T-helper 2 cell (primary cell): ENCODE results near the gene SRD5A3.
A peak's percentile ranks its signal among the peaks of the same experiment; 100 is the strongest.

ENCODE experiments used
- DNase-seq, 5 experiments: peaks; one replicate each; pipeline versions ENCODE4 v3.0.0 to v3.0.0-alpha.2; 2012 to 2022
- total RNA-seq, 2 donors: gene quantifications; one replicate each; lab custom pipeline; 2026; lab: John Stamatoyannopoulos, UW

SRD5A3 gene
- total RNA-seq = 0.94 to 1.1 reads per million in 2 donors

GRCh38 chr4:55345980-55346850 is at the start of gene SRD5A3:
TSS of gene SRD5A3 (plus strand) at chr4:55346242. CDS start at chr4:55346337, 95 bp downstream.
- peak; percentile 60 to 80 (median 68) for DNase-seq

GRCh38 chr4:55297346-55297745 is 48.7 kb upstream of the SRD5A3 start:
- no peak for DNase-seq

DNA sequence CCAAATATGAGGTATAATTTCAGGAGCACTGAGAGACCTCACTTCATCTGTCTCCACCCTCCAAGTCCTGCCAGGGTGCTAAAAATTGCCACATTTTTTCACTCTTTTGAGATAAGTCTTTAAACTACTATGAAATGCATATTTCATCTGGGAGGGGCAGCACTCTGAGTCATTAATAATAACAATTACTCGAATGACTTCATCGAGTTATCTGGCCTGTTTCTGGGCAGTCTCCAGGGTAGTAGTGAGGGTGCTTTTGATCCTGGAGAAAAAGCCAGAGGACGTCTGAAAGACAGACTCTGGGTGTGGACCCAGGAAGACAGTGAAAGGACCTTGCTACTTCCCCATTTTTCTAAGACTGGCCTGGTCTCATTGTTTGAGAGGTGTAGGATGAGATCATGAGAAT is 42.3 kb upstream of the SRD5A3 start:
- DNase-seq = no peak

GRCh38 chr4:55304303-55304702 is 41.7 kb upstream of the SRD5A3 start:
- DNase-seq = no peak

- no peak for DNase-seq
These were observed 38.0 kb upstream of the SRD5A3 start for GRCh38 chr4:55308071-55308470.

DNA sequence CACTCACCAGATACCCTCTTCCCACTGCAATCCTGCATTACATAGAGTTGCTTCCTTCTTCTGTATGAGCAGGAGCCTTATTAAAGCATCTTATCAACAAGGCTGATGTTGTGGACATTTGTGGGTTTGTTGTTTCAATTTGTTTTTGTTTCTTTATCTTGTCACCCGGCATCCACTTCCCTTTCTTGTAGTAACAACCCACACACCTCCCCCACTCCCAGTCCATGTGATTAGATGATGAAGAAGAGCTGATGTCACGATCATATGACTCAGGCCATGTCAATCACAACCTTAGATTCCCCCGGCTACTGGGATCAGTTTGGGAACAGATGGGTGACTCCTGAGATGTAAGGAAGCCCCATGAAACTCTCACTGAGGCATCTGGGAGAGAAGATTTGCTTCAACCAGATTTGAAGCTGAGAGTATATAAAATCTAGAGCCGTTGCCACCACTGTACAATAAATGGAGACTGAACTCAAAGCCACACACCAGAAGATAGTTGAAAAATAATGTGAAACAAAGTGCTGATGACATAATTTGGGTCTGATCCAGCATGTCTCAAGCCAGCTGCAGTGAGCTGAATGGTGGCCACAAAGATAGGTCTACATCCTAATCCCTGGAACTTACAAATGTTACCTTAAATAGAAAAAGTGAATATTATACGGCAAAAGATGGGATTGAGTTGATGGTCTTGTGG is 34.1 kb upstream of the SRD5A3 start:
- DNase-seq = peak in 1 of 5 experiments; percentile 4

DNA sequence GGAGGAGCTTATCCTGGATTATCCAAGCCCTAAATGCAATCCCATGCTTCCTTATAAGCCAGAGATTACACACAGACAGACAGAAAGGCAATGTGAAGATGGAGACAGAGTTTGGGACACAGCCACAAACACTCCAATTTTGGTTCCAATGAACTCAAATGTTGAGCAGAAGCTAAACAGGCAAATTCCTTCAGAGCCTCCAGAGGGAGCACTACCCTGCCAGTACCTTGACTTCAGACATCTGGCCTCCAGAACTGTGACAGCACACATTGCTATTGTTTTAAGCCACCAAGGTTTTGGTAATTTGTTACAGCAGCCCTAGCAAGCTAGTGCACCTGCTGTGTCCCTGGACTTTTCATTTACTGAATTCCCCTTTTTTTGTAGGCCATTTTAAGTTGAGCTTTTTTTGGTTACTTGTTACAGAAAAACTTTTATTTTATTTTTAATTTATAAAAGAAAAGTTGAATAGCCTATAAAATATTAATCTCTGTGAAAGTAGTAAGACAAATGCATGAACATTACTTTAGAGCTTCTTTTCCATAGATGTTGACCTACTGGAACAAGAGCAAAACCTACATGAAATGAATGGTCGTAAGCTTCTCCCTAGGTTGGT is 33.4 kb upstream of the SRD5A3 start:
- peak in 1 of 5 experiments; percentile 53 for DNase-seq

DNA sequence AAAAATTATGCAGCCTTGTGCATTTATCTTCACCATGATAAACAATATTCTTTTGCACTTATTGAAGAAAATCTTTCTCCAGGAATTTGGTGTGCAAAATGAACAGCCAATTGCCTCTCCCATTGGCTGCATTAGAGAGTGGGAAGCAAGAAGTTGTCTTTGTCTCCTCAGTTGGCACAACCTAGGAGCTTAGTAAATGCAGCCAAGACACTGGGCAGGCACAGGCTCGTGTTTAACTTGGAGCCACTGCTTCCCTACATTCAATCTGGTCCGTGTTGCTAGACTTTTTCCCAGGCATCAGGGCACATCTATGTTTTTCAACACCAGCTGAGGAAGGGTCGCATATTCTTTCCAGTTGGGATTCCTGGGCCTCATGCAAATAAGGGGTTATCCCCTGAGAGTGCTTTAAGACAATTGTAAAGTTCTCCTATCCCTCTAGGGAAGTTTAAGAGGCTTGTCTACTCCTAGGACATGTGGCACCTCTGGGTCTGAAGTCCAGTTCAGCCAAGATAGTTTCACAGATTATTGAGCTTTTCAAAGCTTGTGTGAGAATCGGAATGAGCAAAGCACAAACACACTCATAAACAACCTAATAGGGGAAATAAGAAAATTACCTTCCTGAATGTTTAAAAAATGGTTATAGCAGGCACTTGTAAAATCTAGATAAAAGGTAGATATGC is 31.8 kb upstream of the SRD5A3 start:
- DNase-seq = no peak

- no peak for DNase-seq
These were observed 27.6 kb upstream of the SRD5A3 start for GRCh38 chr4:55318175-55319129.

GRCh38 chr4:55321707-55322264 is 24.3 kb upstream of the SRD5A3 start:
- peak in 2 of 5 experiments; percentile 37 to 55 for DNase-seq

- no peak for DNase-seq
These were observed 22.7 kb upstream of the SRD5A3 start for GRCh38 chr4:55323375-55323774.

GRCh38 chr4:55326629-55327028 is 19.4 kb upstream of the SRD5A3 start:
- no peak for DNase-seq

DNA sequence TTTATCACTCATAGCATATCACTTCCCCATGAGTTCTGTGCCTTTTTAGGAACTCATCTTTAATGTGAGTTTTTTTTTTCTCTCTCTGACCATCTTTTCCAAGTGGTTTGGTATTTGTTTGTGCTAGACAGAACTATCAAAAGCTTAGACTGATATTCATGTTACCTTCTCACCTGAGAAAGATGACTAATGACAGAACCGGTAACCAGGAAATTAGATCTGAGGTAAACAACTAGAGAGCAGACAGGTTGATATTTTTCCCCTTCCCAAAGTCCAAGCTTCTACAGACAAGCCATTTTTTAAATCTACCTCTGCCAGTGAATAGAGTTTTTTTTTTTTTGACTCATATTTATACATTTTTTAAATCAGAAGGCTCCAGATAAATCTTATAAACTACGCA is 17.0 kb upstream of the SRD5A3 start:
- no peak for DNase-seq

DNA sequence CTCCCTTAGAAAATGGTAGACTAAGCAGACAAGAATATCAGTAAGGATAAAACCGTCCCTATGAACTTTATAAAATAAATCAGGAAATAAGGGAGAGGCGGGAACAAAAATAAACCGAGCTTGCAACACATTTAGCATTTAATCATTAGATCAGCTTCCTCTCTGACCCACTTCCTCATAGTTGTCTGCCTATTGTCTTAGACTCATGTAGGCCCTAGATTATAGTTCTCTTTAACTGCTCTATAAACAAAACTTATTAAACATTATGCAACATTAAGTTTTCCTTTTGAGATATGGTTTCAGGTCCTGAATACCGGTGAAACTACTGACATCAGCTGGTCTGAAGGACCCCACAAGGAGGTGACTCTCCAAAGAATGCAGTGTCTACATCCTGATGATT is 15.8 kb upstream of the SRD5A3 start:
- no peak for DNase-seq

GRCh38 chr4:55336138-55337034 is 9.7 kb upstream of the SRD5A3 start:
- DNase-seq = no peak

- DNase-seq = no peak
These were observed 8.1 kb upstream of the SRD5A3 start for GRCh38 chr4:55337944-55338343.

- DNase-seq = no peak
These were observed 7.6 kb upstream of the SRD5A3 start for GRCh38 chr4:55338486-55338885.

- no peak for DNase-seq
These were observed 5.8 kb upstream of the SRD5A3 start for GRCh38 chr4:55340266-55340665.

- no peak for DNase-seq
These were observed 2.2 kb upstream of the SRD5A3 start for GRCh38 chr4:55343887-55344286.

DNA sequence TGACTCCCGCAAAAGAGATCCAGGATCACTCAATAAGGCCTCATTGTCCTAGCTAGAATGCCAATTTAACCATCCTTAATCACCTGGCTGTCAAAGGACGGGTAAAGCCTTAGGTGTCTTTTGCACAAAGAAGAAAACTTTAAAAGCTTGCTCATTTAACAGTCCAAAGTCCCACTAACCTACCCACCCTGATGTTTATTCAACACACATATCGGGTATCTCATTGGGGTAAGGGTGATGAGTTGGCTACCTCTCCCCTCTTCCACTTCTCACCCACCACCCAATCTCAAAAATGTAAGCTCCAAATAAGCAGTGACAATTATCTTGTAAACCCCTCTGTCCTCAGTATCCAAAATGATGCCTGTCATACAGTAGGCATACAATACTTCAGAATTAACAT is 988 bp upstream of the SRD5A3 start:
- no peak for DNase-seq
